Measurements from ENCODE around the gene TP53AIP1. TPM values are rescaled to one million over a fixed set of nuclear protein-coding genes. Genes with fewer than 3 reads are reported as not detected.

The TP53AIP1 gene
- total and polyA plus RNA-seq, 2 of the 8 experiments (the other 6 are each of a cell fraction or from before 2014, with no cell fraction given), result 0.03 TPM; not detected in 1

DNA sequence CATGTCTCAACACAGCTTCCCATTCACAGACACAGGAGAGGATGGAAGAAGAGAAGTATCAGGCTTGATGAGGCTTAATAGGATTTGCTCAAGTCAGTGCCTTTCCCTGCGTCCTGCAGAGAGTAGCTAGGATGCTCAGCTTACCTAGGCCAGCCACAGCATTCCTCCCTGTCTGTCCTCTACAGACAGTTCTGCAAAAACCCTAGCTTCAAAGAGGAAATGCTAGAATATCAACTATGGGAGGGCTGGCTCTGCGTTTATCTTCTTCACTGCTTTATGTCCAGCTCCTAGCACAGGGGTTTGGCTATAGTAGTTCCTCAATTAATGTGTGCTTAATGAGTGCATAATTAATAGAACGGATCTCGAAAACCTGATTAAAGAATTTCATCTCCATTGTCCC is 35.1 kb downstream of the TP53AIP1 start (continued):
- no peak for TF ChIP-seq CTBP2 (IDR thresholded peaks at IDR 0.05; ENCODE audit: borderline replicate concordance, insufficient read depth, insufficient read length, low read length)

Measured in H1 (cell line).